GM19395 (cell line): ENCODE data around the gene KIAA0232.
"Not testable (repeated sequence)": the region's sequence is repeated elsewhere in the genome, so short reads cannot be mapped to it uniquely, and the experiment has no call there.

Experiments
- ATAC-seq: cut with Tn5 transposase; IDR thresholded peaks from one replicate; pipeline ENCODE4 v1.9.1; 2021; ENCODE audit warnings: mild to moderate bottlenecking, moderate library complexity; ENCODE audit not compliant: unreplicated experiment

The KIAA0232 gene

DNA sequence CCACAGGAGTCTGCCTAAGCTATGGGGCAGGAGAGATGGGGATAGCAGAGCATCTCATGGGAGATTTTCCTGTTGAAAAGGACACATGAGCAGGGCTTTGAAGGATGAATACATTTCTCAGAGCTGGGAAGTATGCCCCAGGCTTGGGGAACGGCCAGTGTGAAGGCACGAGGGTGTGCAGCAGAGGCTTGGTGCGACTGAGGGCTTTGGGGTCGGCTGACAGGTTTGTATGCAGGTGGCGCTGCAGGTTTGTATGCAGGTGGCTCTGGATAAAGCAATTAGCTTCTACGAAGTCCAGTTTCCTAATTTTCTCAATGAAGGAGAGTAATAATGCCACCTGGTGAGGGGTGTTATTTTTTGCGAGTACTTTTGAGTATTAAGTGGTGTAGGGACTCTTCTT lies 6.8 kb upstream of the KIAA0232 start:
- no peak for ATAC-seq

DNA sequence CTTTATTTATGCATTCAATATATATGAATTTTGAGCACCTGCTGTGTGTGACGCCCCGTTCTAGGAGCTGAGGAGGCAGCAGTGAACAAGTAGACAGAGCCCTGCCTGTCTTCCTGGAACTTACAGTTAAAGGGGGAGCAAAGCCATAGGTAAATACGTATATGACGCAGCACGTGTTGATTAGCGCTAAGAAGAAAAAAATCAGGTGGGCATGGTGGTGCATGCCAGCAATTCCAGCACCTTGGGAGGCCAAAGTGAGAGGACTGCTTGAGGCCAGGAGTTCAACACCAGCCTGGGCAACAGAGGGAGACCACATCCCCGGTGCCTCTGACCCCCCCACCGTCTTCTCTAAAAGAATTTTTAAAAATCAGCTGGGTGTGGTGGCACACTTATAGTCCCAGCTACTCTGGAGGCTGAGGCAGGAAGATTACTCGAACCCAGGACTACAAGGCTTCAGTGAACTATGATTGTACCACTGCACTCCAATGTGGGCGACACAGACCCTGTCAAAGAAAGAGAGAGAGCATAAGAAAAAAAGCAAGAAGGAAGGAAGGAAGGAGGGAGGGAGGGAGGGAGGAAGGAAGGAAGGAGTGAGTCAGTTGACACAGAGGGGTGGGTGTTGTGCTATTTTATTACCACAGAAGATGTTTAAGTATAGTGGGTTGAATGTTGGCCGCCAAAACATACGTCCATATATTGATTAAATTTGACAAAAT lies 5.4 kb upstream of the KIAA0232 start:
- no peak for ATAC-seq

DNA sequence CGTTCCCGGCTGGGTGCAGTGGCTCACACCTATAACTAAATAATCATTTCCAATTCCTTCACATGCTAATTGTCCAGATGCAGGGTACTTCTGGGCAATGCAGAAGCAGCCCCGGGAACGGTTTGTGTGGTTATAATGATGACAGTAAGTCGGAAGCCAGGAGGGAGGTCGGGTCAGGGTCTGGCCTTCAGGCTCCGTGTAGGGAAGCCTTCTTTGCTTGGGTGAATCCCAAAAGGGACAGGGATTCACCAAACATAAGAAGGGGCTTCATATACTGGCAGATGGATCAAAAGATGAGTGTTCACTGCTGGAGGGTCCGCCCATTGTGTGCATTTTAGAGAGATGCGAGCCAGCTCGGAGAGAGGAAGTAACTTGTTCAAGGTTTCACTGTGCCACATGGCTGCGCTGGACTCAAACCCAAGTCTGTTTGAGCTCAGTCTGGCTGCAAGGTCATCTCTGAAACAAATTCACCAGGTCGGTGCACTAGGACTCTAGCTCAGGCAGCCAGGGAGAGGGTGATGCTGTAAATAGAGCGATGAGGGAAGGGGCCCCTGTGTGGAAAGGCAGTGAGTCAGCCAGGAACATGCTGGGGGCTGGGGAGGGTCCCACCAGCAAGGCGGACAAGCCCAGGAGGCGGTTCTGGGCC lies 4.8 kb upstream of the KIAA0232 start:
- no peak for ATAC-seq

DNA sequence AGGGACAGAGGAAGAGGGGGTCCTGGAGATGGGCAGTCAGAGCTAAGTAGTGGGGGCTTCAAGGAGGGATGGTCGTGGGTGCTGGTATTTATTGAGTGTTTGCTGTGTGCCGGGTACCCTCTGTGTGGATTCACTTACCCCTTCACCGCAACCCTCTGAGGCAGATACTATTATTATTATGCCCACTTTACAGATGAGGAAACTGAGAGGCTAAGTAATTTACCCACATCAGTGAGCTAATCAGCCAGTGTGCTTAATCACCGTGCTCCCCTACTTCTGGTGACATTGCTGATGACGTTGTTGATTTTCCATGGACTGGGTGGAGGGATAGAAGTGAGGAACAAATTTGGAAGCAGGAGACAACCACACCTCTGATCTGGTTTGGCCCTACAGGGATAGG lies 4.1 kb upstream of the KIAA0232 start:
- no peak for ATAC-seq

DNA sequence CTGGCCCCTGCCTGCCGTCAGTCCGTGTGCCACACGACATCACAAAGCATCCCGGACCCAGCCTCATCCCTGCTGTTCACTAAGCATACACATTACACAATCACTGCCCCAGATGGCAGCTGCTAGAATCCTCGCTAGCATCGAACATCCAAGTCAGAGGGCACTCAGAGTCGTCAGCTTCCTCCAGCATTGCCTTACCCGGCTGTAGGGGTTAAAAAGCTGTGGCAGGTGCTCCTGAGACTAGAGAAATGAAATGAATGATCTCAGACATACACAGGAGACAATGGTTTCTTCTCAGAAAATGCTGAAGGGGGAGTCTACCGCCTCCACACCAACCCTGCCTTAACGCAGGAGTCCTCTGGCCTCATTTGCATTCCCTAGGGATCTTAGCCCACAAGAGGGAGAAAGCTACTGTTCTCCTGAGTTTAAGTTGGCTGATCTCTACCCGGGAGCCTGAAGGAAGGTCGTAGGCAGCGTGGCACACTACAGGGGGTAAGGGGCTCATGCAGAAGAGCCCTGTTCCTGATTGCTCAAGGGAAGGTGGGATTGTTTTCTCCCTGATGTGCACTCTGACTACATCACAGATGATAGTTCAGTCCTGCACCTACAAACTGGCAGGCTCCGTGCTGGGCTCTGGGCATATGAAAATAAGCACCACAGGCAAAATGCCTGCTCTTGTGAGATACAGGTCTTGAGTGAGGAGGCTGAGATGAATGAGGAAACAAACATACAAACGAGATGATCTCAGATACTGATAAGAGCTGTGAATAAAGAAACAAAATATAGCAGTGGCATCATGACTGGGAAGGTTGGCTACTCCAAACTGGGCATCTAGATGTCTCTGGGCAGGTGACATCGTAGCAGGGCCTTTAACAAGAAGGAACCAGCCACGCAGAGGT lies 2.6 kb upstream of the KIAA0232 start:
- ATAC-seq, result no peak

DNA sequence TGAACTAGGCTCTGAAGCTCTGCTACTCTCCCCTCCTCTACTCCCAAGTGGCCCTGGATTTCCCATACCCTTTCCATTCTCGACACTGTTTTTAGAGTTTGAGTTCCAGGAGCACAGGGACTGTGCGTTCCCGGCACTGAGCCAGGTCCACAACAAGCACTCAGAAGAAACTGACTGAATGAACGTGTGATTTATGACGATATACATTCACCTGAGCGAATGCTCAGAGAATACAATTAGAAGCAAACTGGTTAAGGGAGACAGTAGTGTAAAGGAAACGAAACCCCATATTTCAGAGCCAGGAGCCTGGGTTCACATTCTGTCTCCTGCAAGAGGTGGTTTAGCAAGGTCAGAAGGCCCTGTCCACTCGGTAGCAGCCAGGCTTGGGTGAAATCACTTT lies 1.4 kb upstream of the KIAA0232 start:
- no peak for ATAC-seq

DNA sequence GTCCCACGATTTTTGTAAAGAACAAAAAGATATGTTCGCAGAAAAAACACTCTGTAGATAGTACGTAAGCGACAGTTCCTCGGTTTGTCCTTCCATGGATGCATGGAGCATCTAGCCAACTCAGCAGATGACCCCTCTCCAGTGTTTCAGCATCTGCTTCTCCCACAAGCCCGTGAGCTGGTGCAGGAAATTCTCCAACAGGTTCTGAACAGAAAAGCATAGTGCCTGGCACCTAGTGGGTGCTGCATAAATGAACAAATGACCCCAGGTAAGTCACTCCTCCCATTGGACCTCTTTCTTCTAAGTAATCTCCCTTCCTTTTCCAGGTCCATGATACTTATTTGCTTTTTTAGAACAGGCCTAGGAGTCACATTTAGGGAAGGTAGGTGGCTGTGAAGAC lies 966 bp upstream of the KIAA0232 start:
- no peak for ATAC-seq

DNA sequence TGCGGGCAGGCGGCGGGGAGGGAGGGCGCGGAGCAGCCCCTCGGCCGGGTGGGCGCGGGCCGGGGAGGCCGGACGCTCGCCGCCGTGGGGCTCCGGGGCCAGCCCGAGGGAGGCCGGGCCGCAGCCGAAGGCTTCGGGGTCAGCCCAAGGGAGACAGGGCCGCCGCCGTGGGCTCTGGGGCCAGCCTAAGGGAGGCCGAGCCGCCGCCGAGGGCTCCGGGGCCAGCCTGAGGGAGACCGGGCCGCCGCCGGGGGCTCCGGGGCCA lies 251 bp downstream of the KIAA0232 start:
- ATAC-seq, result no peak

DNA sequence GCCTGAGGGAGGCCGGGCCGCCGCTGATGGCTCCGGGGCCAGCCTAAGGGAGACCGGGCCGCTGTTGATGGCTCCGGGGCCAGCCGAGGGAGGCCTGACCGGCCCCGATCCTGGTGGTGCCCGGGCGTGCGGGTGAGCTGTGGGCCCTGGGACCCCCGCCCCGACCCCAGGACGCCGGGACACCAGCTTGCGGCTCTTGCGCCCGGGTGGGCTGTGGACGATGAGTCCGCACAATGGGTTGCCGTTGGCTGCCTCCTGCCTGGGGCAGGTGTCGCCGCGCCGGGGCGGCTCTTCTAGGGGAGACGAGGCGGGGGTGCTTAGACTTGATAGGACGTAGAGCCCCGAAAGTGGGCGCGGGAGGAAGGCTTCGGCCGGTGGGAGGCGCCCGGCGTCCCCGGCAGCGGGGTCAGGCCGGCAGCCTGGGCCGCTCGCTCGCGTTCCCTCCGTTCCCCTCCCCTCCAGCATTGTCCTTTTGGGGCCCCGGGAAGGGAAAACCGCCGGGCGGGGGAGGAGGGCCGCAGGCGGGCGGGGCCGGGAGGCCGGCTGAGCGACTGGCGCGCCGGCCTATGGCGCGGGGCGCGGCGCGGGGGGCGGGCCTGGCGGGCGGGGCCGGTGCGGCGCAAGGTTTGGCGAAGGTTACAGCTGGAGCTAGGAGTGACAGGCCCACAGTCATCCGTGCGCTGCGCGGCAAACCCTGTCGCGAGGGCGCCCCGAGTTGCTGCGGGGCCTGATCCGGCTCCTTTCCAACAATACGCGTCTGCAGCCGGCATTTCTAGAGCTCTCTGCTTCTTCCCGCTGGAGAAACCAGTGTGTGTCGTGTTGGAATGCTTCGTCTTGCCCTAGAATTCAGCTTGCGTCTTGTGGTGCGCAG lies 819 bp downstream of the KIAA0232 start:
- ATAC-seq, result peak; percentile 77

DNA sequence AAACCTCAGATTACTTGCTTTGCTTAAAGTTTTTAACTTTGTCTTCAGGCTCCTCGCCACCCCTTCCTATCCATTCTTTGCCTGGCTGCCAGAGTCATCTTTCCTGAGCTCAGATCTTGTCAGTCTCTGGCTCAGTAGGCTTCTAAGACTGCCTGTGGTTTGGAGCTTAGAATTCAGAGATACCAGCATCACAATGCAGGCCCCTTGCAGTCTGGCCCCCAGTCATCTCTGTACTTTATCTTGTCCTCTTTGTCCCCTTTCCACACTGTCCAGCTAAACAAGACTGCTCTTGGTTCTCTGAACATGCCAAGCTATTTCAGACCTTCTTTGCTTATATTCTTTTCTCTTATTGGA lies 3.0 kb downstream of the KIAA0232 start:
- ATAC-seq, result no peak

DNA sequence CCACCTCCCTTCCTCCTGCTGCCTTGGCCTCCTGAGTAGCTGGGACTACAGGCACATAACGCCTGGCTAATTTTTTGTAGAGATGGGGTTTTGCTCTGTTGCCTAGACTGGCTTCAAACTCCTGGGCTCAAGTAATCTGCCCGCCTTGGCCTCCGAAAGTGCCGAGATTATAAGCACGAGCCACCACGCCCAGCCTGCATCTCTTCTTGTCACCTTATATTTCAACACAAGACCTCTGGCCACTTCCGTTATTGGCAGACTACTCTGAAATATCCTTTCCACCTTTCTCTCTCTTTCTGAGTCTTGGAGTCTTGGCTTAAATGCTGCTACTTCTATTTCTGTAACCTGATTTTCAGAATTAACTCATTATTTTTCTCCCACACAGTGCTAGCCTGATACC lies 5.6 kb downstream of the KIAA0232 start:
- no peak for ATAC-seq

DNA sequence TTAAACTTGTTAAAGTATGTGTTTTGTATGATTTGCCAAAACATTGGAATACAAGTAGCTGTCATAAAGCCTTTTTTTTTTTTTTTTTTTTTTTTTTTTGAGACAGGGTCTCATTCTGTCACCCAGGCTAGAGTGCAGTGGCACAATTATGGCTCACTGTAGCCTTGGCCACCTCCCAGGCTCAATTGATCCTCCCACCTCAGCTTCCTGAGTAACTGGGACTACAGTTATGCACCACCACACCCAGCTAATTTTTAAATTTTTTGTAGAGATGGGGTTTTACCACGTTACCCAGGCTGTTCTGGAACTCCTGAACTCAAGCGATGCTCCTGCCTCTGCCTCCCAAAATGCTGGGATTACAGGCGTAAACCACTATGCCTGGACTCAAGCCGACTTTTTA lies 8.7 kb downstream of the KIAA0232 start:
- ATAC-seq, result not testable (repeated sequence)

DNA sequence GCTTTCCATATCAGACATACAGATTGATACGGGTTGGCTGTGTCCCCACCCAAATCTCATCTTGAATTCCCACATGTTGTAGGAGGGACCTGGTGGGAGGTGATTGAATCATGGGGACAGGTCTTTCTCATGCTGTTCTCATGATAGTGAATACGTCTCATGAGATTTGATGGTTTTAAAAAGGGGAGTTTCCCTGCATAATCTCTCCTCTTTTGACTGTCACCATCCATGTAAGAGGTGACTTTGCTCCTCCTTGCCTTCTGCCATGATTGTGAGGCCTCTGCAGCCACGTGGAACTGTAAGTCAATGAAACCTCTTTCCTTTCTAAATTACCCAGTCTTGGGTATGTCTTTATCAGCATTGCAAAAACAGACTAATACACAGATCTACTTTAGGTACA lies 9.3 kb downstream of the KIAA0232 start:
- not testable (repeated sequence) for ATAC-seq

DNA sequence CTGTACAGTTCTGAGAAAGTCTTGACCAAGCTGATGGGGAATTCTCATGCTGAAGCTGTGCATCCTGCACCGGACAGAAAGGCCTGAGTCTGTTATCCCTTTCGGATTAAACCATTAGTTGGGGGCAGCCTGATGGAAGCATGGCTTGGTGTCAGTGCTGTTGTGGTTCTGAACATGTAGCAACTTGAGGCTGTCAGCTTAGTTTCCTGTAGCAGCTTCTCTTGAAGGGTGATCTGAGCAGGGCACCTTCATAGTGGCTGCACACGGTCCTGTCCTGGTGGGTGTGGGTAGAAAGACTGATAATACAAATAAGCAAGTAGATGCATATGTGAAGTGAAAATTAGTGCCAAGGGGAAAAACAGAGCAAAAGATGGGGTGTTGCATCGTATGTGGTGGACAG lies 11.7 kb downstream of the KIAA0232 start:
- no peak for ATAC-seq

DNA sequence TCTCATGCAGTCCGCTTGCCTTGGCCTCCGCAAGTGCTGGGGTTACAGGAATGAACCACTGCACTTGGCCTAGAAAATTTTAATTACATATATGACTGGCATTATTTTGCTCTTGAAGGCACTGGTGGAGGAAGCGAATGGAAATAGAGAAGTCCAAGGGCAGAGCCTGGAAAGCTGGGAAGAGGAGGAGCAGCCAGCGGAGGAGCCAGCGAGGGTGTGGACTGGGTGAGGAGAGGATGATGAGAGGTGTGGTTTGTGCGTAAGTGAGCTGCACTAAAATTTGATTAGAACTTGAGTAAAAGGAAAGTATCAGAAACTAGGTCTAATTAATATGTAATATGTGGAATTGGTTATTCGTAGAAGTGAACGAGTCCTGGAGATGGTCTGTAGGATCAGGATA lies 13.3 kb downstream of the KIAA0232 start:
- no peak for ATAC-seq

DNA sequence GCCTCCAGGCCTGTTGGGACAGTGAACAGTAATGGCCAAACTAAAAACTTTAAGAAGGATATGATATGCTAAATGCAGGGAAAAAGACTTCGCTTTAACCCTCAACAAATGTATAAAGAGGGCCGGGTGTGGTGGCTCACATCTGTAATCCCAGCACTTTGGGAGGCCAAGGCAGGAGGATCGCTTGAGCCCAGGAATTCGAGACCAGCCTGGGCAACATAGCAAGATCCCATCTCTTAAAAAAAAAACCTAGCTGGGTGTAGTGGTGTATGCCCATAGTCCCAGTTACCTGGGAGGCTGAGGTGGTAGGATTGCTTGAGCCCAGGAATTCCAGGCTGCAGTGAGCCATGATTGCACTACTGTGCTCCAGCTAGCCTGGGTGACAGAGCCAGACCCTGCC lies 14.8 kb downstream of the KIAA0232 start:
- not testable (repeated sequence) for ATAC-seq

DNA sequence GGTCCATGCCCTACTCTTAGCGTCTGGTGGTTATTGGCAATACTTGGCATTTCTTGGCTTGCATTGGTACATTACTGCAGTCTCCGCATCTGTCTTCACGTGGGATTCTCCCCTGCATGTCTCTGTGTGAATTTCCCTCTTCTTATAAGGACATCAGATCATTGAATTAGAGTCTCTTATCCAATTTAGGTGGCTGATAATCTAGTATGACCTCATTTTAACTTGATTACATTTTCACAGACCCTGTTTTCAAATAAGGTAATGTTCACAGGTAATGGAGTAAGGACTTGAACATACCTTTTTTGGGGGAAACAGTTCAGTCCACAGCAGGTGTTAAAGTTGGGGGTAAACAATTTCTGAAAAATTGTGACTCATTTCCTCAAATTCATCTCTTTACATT lies 16.6 kb downstream of the KIAA0232 start:
- no peak for ATAC-seq

DNA sequence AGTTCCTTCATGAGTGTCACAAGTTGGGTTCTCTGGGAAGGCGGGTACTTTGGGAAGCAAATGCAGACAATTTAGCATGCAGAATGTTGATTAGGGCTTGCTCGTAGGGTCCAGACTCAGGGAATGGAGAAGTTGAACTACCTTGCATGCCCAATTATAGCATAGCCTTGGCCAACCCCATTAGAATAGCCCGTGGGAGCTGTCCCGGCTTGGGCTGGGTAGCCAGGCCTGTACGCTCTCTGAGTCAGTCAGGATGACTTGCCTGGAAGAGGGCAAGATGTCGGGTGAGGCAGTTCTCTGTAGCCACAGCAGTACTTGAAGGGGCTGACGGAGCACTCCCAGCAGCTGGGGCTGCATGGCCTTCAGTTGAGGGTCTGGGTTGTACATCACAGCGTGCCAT lies 19.5 kb downstream of the KIAA0232 start:
- ATAC-seq, result no peak

DNA sequence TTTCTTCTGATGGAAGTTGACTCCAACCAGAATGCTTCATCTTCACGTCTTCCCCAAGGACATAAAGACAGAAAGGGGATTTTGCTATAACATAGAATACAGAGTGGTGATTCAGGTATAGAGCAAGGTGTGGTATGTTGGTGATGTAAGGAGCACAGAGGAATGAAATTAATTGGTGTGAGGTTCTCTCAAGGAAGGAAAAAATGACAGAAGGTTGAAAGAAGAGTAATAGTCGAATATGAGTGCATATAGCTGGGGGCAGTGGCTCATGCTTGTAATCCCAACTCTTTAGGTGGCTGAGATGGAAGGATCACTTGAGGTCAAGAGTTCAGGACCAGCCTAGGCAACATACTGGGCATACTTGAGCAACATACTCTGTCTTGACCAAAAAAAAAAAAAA lies 20.1 kb downstream of the KIAA0232 start:
- no peak for ATAC-seq

DNA sequence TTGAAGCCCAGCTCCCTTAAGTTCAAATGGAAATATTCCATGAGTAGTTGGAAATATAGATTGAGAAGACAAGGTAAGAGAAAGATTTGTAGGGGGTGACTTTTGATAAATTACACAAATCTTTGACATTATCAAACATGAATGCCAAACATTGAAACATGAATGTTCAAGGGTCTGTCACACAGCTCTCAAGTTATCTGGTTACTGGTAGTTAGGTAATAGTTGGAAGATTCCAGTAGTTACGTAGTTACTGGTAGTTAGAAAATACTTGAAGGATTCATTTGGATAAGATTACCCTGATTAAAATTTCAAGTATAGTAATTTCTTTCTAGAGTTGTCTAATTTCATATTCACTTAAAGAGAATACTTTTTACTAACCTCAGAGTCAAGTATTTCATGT lies 20.7 kb downstream of the KIAA0232 start:
- no peak for ATAC-seq

DNA sequence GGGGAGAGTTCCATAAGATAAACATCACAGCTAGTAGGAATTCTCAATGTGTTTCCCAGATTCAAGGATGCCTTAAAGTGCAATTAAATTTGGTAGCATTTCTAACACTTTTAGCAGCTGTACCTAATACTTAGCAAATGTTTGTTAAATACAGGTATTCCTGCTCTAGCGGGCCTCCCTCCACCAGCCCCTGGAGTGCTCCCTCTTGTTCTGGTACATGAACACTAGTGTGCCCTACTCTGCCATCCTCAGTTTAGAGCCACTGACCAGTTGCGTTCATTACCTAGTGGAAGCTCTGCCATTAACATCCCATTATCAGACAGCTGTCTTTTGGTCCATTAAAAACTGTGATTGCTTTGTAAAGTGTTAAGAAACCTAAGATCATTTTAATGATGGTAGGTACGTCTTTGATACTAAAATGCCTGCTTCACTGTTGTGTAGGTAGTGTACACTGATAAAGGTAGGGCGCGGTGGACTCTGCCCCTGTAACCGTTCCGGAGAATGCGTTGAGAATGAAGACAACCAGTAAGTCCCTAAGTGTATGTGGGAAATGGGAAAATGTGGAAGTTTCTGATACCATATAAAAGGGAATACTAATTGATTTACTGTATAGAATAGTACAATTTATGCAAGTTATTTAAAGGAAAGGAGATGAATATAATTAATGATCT lies 21.7 kb downstream of the KIAA0232 start:
- ATAC-seq, result no peak
